Tibial artery (tissue), 4 donors: ENCODE results near the gene ZBTB17.

Source experiments
- DNase-seq, 2 donors: peaks; one replicate each; pipeline ENCODE4 v3.0.0-alpha.2; 2019
- H3K27ac ChIP-seq, 2 donors: fragments of 200-600 bp; sonication (generic) in 1 of 2; 1 replicate in 1 of 2; 2 replicates in 1 of 2; pipeline ENCODE4 v1.5.1; 2018 to 2019; ENCODE audit warnings: mild to moderate bottlenecking in 1 of 2
- H3K27me3 ChIP-seq, 2 donors: fragments of 200-600 bp; sonication (generic) in 1 of 2; one replicate each; pipeline versions ENCODE4 v1.5.1 to v1.6.0; 2016 to 2019
- H3K36me3 ChIP-seq, 3 donors: fragments of 200-600 bp; sonication (generic) in 2 of 3; one replicate each; pipeline ENCODE4 v1.5.1; 2016 to 2019; ENCODE audit warnings: mild to moderate bottlenecking in 2 of 3
- H3K4me1 ChIP-seq, 4 donors: fragments of 200-600 bp; sonication (generic) in 2 of 4; 1 replicate in 3 of 4; 2 replicates in 1 of 4; pipeline ENCODE4 v1.5.1; 2016 to 2019
- H3K4me3 ChIP-seq, 2 donors: fragments of 200-600 bp; sonication (generic) in 1 of 2; 1 replicate in 1 of 2; 2 replicates in 1 of 2; pipeline ENCODE4 v1.5.1; 2018 to 2019; ENCODE audit warnings: mild to moderate bottlenecking in 2 of 2
- H3K9me3 ChIP-seq, 3 donors: fragments of 200-600 bp; sonication (generic) in 1 of 3; one replicate each; pipeline ENCODE4 v1.5.1; 2016 to 2019
- CTCF ChIP-seq, 2 experiments: fragments of 200-600 bp in 1 of 2; fragments of 450-650 bp in 1 of 2; IDR thresholded peaks; one replicate each; pipeline ENCODE4 v1.5.1; 2017 to 2019; ENCODE audit warnings: antibody characterized with exemption in 2 of 2, mild to moderate bottlenecking in 1 of 2, moderate library complexity in 1 of 2
- intact Hi-C: fragments of 100-400 bp; cut with DNase I; formaldehyde crosslinking; loops from one replicate; pipeline ENCODE4 v1.15.0; 2023; ENCODE audit warnings: low total_unique reads

ZBTB17 gene

GRCh38 chr1:15966956-15967344 lies 9.0 kb downstream of the ZBTB17 start:
- Histone ChIP-seq H3K27me3 (no peaks in the 10 kb centered on the region), H3K4me1 (peaks cover 0 to 50% (median 22%) of the 10 kb centered on the region in 4 donors), H3K36me3 (peaks cover 15 to 31% (median 18%) of the 10 kb centered on the region in 3 donors), H3K27ac (peak overlapping the region in 1 of 2 donors; percentile 54), H3K4me3 (no peak overlapping the region), H3K9me3 (no peaks in the 10 kb centered on the region)
- intact Hi-C loops, result no loop called here
- TF ChIP-seq CTCF (IDR thresholded peaks at IDR 0.05), result no peak
- no peak for DNase-seq

GRCh38 chr1:15966081-15966955 lies 9.6 kb downstream of the ZBTB17 start:
- TF ChIP-seq CTCF (IDR thresholded peaks at IDR 0.05), result no peak
- intact Hi-C loops, result no loop called here
- Histone ChIP-seq H3K27ac (peak overlapping the region; percentile 54), H3K27me3 (no peaks in the 10 kb centered on the region), H3K4me1 (peaks cover 0 to 50% (median 22%) of the 10 kb centered on the region in 4 donors), H3K9me3 (no peaks in the 10 kb centered on the region), H3K36me3 (peaks cover 14 to 25% (median 15%) of the 10 kb centered on the region in 3 donors), H3K4me3 (no peak overlapping the region)
- peak; percentile 62 to 76 for DNase-seq

GRCh38 chr1:15965228-15965767 lies 10.6 kb downstream of the ZBTB17 start:
- no peak overlapping the region for H3K4me3 ChIP-seq
- TF ChIP-seq CTCF (IDR thresholded peaks at IDR 0.05), result no peak
- H3K9me3 ChIP-seq, result no peaks in the 10 kb centered on the region
- DNase-seq, result no peak
- H3K27ac ChIP-seq, result peak overlapping the region; percentile 54
- no peaks in the 10 kb centered on the region for H3K27me3 ChIP-seq
- intact Hi-C loops, result no loop called here
- H3K36me3 ChIP-seq, result peaks cover 8 to 25% (median 14%) of the 10 kb centered on the region in 3 donors
- H3K4me1 ChIP-seq, result peaks cover 0 to 50% (median 22%) of the 10 kb centered on the region in 4 donors

- intact Hi-C loops, result loop anchor here (5.0 kb wide), 1 partner anchor 137 kb away; no protein-coding TSS in a partner anchor
- no peak for DNase-seq
- no peak for TF ChIP-seq CTCF (IDR thresholded peaks at IDR 0.05)
- Histone ChIP-seq H3K27ac (peak overlapping the region; percentile 43 to 54), H3K4me3 (no peak overlapping the region), H3K4me1 (peaks cover 0 to 58% (median 22%) of the 10 kb centered on the region in 4 donors), H3K36me3 (peaks cover 2 to 13% (median 6%) of the 10 kb centered on the region in 3 donors), H3K9me3 (no peaks in the 10 kb centered on the region), H3K27me3 (no peaks in the 10 kb centered on the region)
Measured at GRCh38 chr1:15963968-15964648, 11.8 kb downstream of the ZBTB17 start.

- H3K27me3 ChIP-seq, result no peaks in the 10 kb centered on the region
- peaks cover 0 to 7% (median 0%) of the 10 kb centered on the region in 3 donors for H3K36me3 ChIP-seq
- H3K27ac ChIP-seq, result peak overlapping the region; percentile 21 to 54
- peaks cover 0 to 64% (median 25%) of the 10 kb centered on the region in 4 donors for H3K4me1 ChIP-seq
- intact Hi-C loops, result loop anchor here (5.0 kb wide), 1 partner anchor 136 kb away; no protein-coding TSS in a partner anchor
- H3K4me3 ChIP-seq, result no peak overlapping the region
- H3K9me3 ChIP-seq, result no peaks in the 10 kb centered on the region
- no peak for TF ChIP-seq CTCF (IDR thresholded peaks at IDR 0.05)
- DNase-seq, result no peak
Measured at GRCh38 chr1:15963363-15963967, 12.4 kb downstream of the ZBTB17 start.
